ENCODE results near the gene LRRC45.

The LRRC45 gene

DNA sequence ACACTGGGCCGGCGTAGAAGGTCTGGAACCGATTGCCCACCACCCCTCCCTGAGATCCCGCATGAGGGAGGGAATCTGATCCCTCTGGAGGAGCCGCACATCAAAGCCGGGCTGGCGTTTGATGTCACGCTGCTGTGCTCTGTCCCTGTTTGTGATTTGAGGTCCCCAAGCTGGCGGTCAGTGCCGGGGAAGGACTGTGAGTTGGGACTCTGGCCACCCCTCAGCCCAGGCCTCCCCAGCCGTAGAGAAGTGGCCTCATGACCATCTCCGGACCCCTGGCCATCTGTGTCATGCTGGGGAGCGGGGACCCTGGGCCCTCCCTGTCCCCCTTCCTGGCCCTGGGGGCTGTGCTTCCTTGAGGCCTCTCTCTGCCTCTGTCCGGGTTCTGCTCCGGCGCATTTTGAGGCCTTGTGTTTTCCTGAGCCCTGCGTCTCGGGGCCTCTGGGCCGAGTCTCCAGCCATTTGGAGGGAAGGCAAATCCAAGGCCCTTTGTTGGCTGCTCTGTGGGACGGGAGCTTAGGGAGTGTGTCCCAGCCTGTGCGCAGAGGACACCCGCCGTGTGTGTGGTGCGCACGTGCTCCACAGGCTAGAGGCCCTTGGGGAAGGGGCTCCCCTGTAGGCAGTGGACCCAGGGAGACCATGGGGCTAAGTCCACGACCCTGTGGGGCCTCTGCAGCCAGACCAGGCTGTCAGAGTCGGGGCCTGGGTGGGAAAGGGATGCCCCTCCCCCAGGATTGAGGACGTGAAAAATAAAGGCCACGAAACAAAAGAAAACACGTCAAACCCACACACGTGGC is 30.6 kb upstream of the LRRC45 start:
- DNase-seq (ENCODE audit: insufficient read length, low spot score), result no peak
- FAIRE-seq, result no peak
- TF ChIP-seq TAF1 (IDR thresholded peaks at IDR 0.05; ENCODE audit: low read depth, low read length), result no peak
- TF ChIP-seq POU2F2 (IDR thresholded peaks at IDR 0.05; ENCODE audit: low read depth, low read length), result no peak
- TF ChIP-seq SPI1 (IDR thresholded peaks at IDR 0.05; ENCODE audit: low read depth, low read length), result no peak
- no peak for TF ChIP-seq POLR2A (IDR thresholded peaks at IDR 0.05; ENCODE audit: low read depth, low read length)
- TF ChIP-seq POLR2AphosphoS5 (IDR thresholded peaks at IDR 0.05; ENCODE audit: low read depth, low read length), result no peak
- TF ChIP-seq PAX5 (IDR thresholded peaks at IDR 0.05; ENCODE audit: insufficient read depth, low read length, severe bottlenecking), result no peak

- FAIRE-seq, result no peak
- DNase-seq (ENCODE audit: insufficient read length, low spot score), result no peak
- no peak for TF ChIP-seq POLR2A (IDR thresholded peaks at IDR 0.05; ENCODE audit: low read depth, low read length)
- no peak for TF ChIP-seq SPI1 (IDR thresholded peaks at IDR 0.05; ENCODE audit: low read depth, low read length)
- no peak for TF ChIP-seq POU2F2 (IDR thresholded peaks at IDR 0.05; ENCODE audit: low read depth, low read length)
- no peak for TF ChIP-seq TAF1 (IDR thresholded peaks at IDR 0.05; ENCODE audit: low read depth, low read length)
- TF ChIP-seq POLR2AphosphoS5 (IDR thresholded peaks at IDR 0.05; ENCODE audit: low read depth, low read length), result no peak
- TF ChIP-seq PAX5 (IDR thresholded peaks at IDR 0.05; ENCODE audit: insufficient read depth, low read length, severe bottlenecking), result no peak
Observed at GRCh38 chr17:81993729-81994592, 29.1 kb upstream of the LRRC45 start.

- no peak for TF ChIP-seq POLR2A (IDR thresholded peaks at IDR 0.05; ENCODE audit: low read depth, low read length)
- TF ChIP-seq POLR2AphosphoS5 (IDR thresholded peaks at IDR 0.05; ENCODE audit: low read depth, low read length), result no peak
- TF ChIP-seq TAF1 (IDR thresholded peaks at IDR 0.05; ENCODE audit: low read depth, low read length), result no peak
- no peak for TF ChIP-seq SPI1 (IDR thresholded peaks at IDR 0.05; ENCODE audit: low read depth, low read length)
- TF ChIP-seq PAX5 (IDR thresholded peaks at IDR 0.05; ENCODE audit: insufficient read depth, low read length, severe bottlenecking), result no peak
- TF ChIP-seq POU2F2 (IDR thresholded peaks at IDR 0.05; ENCODE audit: low read depth, low read length), result no peak
- DNase-seq (ENCODE audit: insufficient read length, low spot score) (no peak), FAIRE-seq (no peak)
Observed at GRCh38 chr17:81994593-81995462, 28.3 kb upstream of the LRRC45 start.

GRCh38 chr17:81995463-81996231 is 27.5 kb upstream of the LRRC45 start:
- TF ChIP-seq SPI1 (IDR thresholded peaks at IDR 0.05; ENCODE audit: low read depth, low read length) (no peak), POU2F2 (IDR thresholded peaks at IDR 0.05; ENCODE audit: low read depth, low read length) (no peak), PAX5 (IDR thresholded peaks at IDR 0.05; ENCODE audit: insufficient read depth, low read length, severe bottlenecking) (no peak), POLR2AphosphoS5 (IDR thresholded peaks at IDR 0.05; ENCODE audit: low read depth, low read length) (no peak), TAF1 (IDR thresholded peaks at IDR 0.05; ENCODE audit: low read depth, low read length) (no peak)
- FAIRE-seq (no peak), DNase-seq (ENCODE audit: insufficient read length, low spot score) (no peak)

GRCh38 chr17:81996232-81996756 is 26.8 kb upstream of the LRRC45 start:
- FAIRE-seq, result no peak
- no peak for TF ChIP-seq POLR2AphosphoS5 (IDR thresholded peaks at IDR 0.05; ENCODE audit: low read depth, low read length)
- no peak for TF ChIP-seq TAF1 (IDR thresholded peaks at IDR 0.05; ENCODE audit: low read depth, low read length)
- no peak for TF ChIP-seq SPI1 (IDR thresholded peaks at IDR 0.05; ENCODE audit: low read depth, low read length)
- no peak for TF ChIP-seq PAX5 (IDR thresholded peaks at IDR 0.05; ENCODE audit: insufficient read depth, low read length, severe bottlenecking)
- no peak for TF ChIP-seq POU2F2 (IDR thresholded peaks at IDR 0.05; ENCODE audit: low read depth, low read length)
- TF ChIP-seq POLR2A (IDR thresholded peaks at IDR 0.05; ENCODE audit: low read depth, low read length), result no peak
- no peak for DNase-seq (ENCODE audit: insufficient read length, low spot score)

- no peak for DNase-seq (ENCODE audit: insufficient read length, low spot score)
- TF ChIP-seq SPI1 (IDR thresholded peaks at IDR 0.05; ENCODE audit: low read depth, low read length), result no peak
- TF ChIP-seq TAF1 (IDR thresholded peaks at IDR 0.05; ENCODE audit: low read depth, low read length), result no peak
- TF ChIP-seq POU2F2 (IDR thresholded peaks at IDR 0.05; ENCODE audit: low read depth, low read length), result no peak
- TF ChIP-seq PAX5 (IDR thresholded peaks at IDR 0.05; ENCODE audit: insufficient read depth, low read length, severe bottlenecking), result no peak
- TF ChIP-seq POLR2AphosphoS5 (IDR thresholded peaks at IDR 0.05; ENCODE audit: low read depth, low read length), result no peak
- TF ChIP-seq POLR2A (IDR thresholded peaks at IDR 0.05; ENCODE audit: low read depth, low read length), result no peak
Observed at GRCh38 chr17:81996757-81997441, 26.2 kb upstream of the LRRC45 start.

GRCh38 chr17:81998212-81998611 is 24.9 kb upstream of the LRRC45 start:
- no peak for TF ChIP-seq POLR2A (IDR thresholded peaks at IDR 0.05; ENCODE audit: low read depth, low read length)
- no peak for TF ChIP-seq TAF1 (IDR thresholded peaks at IDR 0.05; ENCODE audit: low read depth, low read length)
- TF ChIP-seq POLR2AphosphoS5 (IDR thresholded peaks at IDR 0.05; ENCODE audit: low read depth, low read length), result no peak
- no peak for TF ChIP-seq POU2F2 (IDR thresholded peaks at IDR 0.05; ENCODE audit: low read depth, low read length)
- TF ChIP-seq SPI1 (IDR thresholded peaks at IDR 0.05; ENCODE audit: low read depth, low read length), result no peak
- TF ChIP-seq PAX5 (IDR thresholded peaks at IDR 0.05; ENCODE audit: insufficient read depth, low read length, severe bottlenecking), result no peak
- DNase-seq (ENCODE audit: insufficient read length, low spot score) (no peak), FAIRE-seq (no peak)

More at GRCh38 chr17:81996757-81997441, 26.2 kb upstream of the LRRC45 start:
- FAIRE-seq, result no peak
